Osteoblast (primary cell): ENCODE measurements around the gene DAB2IP. TPM values are rescaled to one million over a fixed set of nuclear protein-coding genes. Genes with fewer than 3 reads are reported as not detected.

ENCODE experiments used
- DNase-seq: peaks from one replicate; pipeline ENCODE4 v3.0.0; 2011; ENCODE audit warnings: low spot score, mixed read lengths; ENCODE audit not compliant: insufficient read length; ENCODE audit errors: missing footprints
- H2AFZ ChIP-seq: 2 replicates; pipeline ENCODE4 v1.6.0; 2011; ENCODE audit warnings: mild to moderate bottlenecking, low read length
- H3K27ac ChIP-seq: 2 replicates; pipeline ENCODE4 v1.5.1; 2011; ENCODE audit warnings: mild to moderate bottlenecking, low read depth, low read length, moderate library complexity
- H3K27me3 ChIP-seq: 2 replicates; pipeline ENCODE4 v1.6.0; 2012; ENCODE audit warnings: mild to moderate bottlenecking, control low read depth, inconsistent platforms, low read length, moderate library complexity; ENCODE audit not compliant: insufficient read depth
- H3K36me3 ChIP-seq: 2 replicates; pipeline ENCODE4 v1.5.1; 2011; ENCODE audit warnings: mild to moderate bottlenecking, low read length, control low read depth, moderate library complexity; ENCODE audit not compliant: insufficient read depth
- H3K4me1 ChIP-seq: 2 replicates; pipeline ENCODE4 v1.5.1; 2011; ENCODE audit warnings: mild to moderate bottlenecking, low read length, control low read depth, moderate library complexity; ENCODE audit not compliant: insufficient read depth
- H3K4me2 ChIP-seq: 2 replicates; pipeline ENCODE4 v1.6.0; 2011; ENCODE audit warnings: mild to moderate bottlenecking, low read length; ENCODE audit not compliant: insufficient read depth
- H3K4me3 ChIP-seq: fragments of 200-600 bp; sonication (generic); 3 replicates; pipeline ENCODE4 v1.5.1; 2012; ENCODE audit warnings: mild to moderate bottlenecking, low read length, inconsistent platforms; ENCODE audit not compliant: insufficient read depth
- H3K79me2 ChIP-seq: 2 replicates; pipeline ENCODE4 v1.6.0; 2012; ENCODE audit warnings: mild to moderate bottlenecking, low read length, control low read depth, inconsistent platforms; ENCODE audit not compliant: insufficient read depth
- H3K9me3 ChIP-seq: 2 replicates; pipeline ENCODE4 v1.5.1; 2011; ENCODE audit warnings: low read depth, low read length, control low read depth
- H4K20me1 ChIP-seq: 2 replicates; pipeline ENCODE4 v1.6.0; 2012; ENCODE audit warnings: mild to moderate bottlenecking, low read length, control low read depth; ENCODE audit not compliant: insufficient read depth
- CTCF ChIP-seq: IDR thresholded peaks from 2 replicates; pipeline ENCODE4 v1.5.1; 2011; ENCODE audit warnings: mild to moderate bottlenecking, low read depth, low read length, moderate library complexity; ENCODE audit errors: extremely low read depth
- total RNA-seq: library from RNA; depleted of rRNA; stranded (reverse); fragments of >200 nt; gene quantifications from 2 replicates; pipeline ENCODE4 v1.2.3, GENCODE V29; 2012

Gene DAB2IP
- total RNA-seq, 1 donor, result 60.8 TPM

GRCh38 chr9:121636341-121636865 is 15.0 kb upstream of the DAB2IP start:
- Histone ChIP-seq H3K4me1 (no peaks in the 10 kb centered on the region), H3K9me3 (no peaks in the 10 kb centered on the region), H2AFZ (no peak overlapping the region), H3K79me2 (no peaks in the 10 kb centered on the region), H3K27me3 (peaks cover 2% of the 10 kb centered on the region), H3K27ac (no peak overlapping the region), H3K36me3 (no peaks in the 10 kb centered on the region), H4K20me1 (no peaks in the 10 kb centered on the region), H3K4me2 (no peak overlapping the region), H3K4me3 (no peak overlapping the region)
- peak; percentile 90 for DNase-seq
- TF ChIP-seq CTCF, result no peak

GRCh38 chr9:121636978-121637712 is 14.3 kb upstream of the DAB2IP start:
- H3K27me3 ChIP-seq, result peaks cover 2% of the 10 kb centered on the region
- H3K36me3 ChIP-seq, result no peaks in the 10 kb centered on the region
- H3K9me3 ChIP-seq, result no peaks in the 10 kb centered on the region
- peak; percentile 50 for DNase-seq
- TF ChIP-seq CTCF, result no peak
- no peak overlapping the region for H3K27ac ChIP-seq
- H3K79me2 ChIP-seq, result no peaks in the 10 kb centered on the region
- H4K20me1 ChIP-seq, result no peaks in the 10 kb centered on the region
- no peak overlapping the region for H3K4me3 ChIP-seq
- no peaks in the 10 kb centered on the region for H3K4me1 ChIP-seq
- H2AFZ ChIP-seq, result no peak overlapping the region
- no peak overlapping the region for H3K4me2 ChIP-seq

GRCh38 chr9:121637713-121638220 is 13.7 kb upstream of the DAB2IP start:
- Histone ChIP-seq H3K27ac (no peak overlapping the region), H3K27me3 (peaks cover 2% of the 10 kb centered on the region), H3K4me1 (no peaks in the 10 kb centered on the region), H3K4me3 (no peak overlapping the region), H3K9me3 (no peaks in the 10 kb centered on the region), H2AFZ (no peak overlapping the region), H3K4me2 (no peak overlapping the region), H3K36me3 (no peaks in the 10 kb centered on the region), H3K79me2 (no peaks in the 10 kb centered on the region), H4K20me1 (no peaks in the 10 kb centered on the region)
- DNase-seq, result peak; percentile 94
- no peak for TF ChIP-seq CTCF

GRCh38 chr9:121638399-121638798 is 13.0 kb upstream of the DAB2IP start:
- Histone ChIP-seq H3K36me3 (no peaks in the 10 kb centered on the region), H3K9me3 (no peaks in the 10 kb centered on the region), H3K4me1 (no peaks in the 10 kb centered on the region), H3K27me3 (peaks cover 7% of the 10 kb centered on the region), H3K4me3 (no peak overlapping the region), H3K79me2 (no peaks in the 10 kb centered on the region), H3K27ac (no peak overlapping the region), H4K20me1 (no peaks in the 10 kb centered on the region), H3K4me2 (no peak overlapping the region), H2AFZ (no peak overlapping the region)
- no peak for TF ChIP-seq CTCF
- peak; percentile 29 for DNase-seq
